GM18505 (cell line): ENCODE results near the gene REEP1.
"Not testable (repeated sequence)": the region's sequence is repeated elsewhere in the genome, so short reads cannot be mapped to it uniquely, and the experiment has no call there.

Source experiments
- ATAC-seq: cut with Tn5 transposase; IDR thresholded peaks from one replicate; pipeline ENCODE4 v1.9.1; 2021; ENCODE audit not compliant: unreplicated experiment
- POLR2A ChIP-seq: IDR thresholded peaks from 4 replicates; pipeline ENCODE4 v1.6.1; 2011; ENCODE audit warnings: borderline replicate concordance; ENCODE audit not compliant: insufficient read depth, insufficient read length; ENCODE audit errors: extremely low read depth

REEP1 gene

DNA sequence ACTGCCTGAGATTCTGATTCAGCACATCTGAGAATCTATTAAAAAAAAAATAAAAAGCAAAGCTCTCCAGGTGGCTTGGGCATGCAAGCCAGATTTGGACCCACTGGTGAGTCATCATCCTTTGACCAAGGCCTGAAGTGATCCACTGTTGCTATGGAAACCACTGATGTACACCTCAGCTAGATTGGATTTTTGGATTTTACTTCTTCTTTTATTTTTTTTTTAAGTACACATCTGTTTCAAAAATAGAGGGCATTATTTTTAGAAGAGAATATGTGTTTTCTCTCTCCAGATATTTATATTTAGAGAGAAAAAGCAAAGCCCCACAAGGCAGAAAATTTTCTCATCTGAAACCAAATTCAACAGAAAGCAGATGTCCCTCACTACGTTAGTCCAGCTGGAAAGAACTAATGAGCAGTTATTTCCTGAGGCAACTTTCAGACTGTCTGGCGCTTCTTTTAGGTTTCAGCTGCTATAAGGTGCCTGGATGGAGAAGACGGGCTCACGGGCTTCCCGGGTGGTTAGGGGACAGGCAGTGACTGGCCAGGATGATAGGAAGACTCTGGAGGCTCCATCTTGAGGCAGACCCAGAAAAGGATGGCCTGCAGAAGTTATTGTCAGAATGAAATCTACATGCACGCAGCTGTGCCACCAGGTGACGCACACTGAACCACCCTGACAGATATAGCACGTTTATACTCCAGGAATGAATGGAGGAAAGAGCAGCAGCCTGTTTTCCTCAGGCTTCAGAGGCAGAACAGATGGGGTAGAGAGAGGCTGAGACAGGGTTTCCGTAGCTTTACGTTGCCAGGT is 87.6 kb downstream of the REEP1 start:
- no peak for TF ChIP-seq POLR2A
- peak; percentile 68 for ATAC-seq

DNA sequence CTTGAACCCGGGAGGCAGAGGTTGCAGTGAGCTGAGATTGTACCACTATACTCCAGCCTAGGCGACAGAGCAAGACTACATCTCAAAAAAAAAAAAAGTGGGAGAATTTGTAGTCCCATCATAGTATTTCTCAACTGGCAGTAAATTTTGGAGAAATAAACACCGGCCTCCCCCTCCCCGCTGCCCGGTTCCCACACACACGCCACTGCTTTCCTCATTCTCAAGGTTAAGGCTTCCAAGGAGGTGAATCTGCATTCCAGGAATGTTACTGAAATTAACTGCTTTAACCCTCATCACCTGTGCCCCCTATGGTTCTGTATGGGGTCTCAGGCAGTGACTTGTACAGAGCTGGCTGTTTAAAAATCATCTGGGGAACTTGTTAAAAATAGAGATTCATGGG is 88.2 kb downstream of the REEP1 start:
- TF ChIP-seq POLR2A: no peak
- no peak for ATAC-seq

DNA sequence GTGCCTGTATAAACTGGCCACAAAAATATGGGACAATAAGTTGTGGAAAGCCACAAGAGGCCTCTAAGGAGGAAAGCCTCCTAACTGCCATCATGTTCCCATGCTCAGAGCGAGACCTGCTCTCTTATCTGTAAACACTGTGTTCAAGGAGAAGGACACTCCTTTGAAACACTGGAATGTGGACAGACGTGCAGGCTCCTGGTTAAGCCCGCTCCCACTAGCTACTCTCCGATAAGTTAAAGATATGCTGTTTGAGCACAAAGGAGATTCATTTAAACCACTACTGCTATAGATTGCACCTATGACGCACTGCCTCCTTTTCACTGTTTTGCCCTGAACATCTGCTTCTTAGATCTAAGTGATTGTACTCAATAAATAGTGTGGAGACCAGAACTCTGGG is 92.2 kb downstream of the REEP1 start:
- ATAC-seq: not testable (repeated sequence)

DNA sequence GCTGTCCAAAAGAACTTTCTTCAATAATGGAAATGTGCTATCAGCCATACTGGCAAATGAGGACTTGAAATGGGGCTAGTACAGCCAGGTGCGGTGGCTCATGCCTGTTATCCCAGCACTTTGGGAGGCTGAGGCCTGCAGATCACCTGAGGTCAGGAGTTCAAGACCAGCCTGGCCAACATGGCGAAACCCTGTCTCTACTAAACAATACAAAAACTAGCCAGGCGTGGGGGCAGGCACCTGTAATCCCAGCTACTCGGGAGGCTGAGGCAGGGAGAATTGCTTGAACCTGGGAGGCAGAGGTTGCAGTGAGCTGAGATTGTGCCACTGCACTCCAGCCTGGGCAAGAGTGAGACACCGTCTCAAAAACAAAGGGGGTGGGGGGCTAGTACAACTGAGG is 92.6 kb downstream of the REEP1 start:
- ATAC-seq: not testable (repeated sequence)

DNA sequence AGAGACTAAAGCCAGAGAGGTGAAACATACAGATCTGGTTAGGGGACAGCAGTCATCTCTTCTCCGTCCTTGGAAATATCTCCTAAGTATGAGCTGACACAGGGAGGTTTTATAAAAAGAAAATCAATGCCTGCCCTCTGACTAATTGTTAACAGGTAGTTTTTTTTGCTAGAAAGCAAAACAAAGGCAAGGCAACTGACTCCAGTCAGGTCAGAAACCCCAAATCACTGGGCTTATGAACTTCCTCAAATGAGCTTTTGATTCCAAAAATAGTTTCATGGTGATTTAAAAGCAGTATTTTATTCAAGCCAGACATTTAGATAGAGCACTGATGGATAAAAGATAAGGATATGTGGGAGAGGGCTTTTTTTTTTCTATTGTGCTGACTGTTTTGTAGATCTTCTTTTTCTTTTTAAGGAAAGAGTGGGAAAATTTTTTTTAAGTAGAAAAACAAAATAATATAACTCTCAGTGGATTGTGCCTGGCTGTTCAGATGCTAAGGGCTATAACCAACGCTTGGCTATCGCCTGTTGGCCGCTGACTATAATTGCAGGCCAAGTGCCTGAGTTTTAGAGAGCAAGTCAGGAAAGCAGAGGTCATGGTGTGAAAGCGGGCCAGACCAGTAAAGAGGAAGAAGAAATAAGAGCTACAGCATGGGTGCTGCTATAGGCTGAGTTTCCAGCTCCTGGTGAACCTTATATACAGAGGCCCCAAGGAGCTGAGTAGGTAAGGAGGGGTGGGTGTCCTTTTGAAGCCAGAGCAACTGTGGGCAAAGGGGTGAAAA is 93.3 kb downstream of the REEP1 start:
- no peak for ATAC-seq
- TF ChIP-seq POLR2A: no peak

DNA sequence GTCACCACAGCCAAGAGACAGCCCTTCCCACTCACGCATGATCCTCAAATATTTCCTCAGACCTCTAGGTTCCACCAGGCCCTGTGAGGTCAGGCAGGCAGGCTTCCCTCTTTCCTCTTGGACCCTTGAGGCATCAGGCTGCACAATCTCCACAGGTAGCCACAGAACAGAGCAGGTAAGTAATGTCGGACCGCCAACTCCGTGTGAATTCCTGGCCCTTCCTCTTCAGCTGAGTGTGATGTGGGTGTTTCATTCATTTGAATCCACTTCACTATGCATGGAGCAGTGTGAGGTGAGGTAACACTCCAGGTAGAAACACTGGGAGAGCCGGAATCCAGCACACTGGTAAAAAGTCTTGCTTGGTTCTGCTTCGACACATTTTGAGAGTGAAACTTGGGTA is 94.2 kb downstream of the REEP1 start:
- ATAC-seq: no peak
- TF ChIP-seq POLR2A: no peak

DNA sequence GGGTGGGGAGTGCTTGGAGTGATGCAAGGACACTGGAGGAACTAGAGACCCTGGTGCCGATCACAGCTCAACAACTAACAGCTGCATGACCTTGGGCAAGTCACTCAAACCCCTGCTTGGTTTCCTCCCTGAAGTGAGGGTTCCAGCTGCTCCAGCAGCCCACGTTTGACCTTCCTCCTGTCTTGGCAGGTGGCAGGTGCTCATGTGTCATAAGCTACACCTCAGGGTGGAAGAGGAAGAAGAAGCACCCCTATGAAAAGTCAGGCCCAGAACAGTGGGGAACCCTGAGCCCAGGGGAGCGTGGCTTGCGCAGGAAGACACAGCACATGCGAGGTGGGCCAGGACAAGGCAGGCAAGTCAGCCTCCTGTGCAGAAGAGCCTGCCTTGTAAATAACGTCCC is 95.8 kb downstream of the REEP1 start:
- no peak for ATAC-seq
- TF ChIP-seq POLR2A: no peak

DNA sequence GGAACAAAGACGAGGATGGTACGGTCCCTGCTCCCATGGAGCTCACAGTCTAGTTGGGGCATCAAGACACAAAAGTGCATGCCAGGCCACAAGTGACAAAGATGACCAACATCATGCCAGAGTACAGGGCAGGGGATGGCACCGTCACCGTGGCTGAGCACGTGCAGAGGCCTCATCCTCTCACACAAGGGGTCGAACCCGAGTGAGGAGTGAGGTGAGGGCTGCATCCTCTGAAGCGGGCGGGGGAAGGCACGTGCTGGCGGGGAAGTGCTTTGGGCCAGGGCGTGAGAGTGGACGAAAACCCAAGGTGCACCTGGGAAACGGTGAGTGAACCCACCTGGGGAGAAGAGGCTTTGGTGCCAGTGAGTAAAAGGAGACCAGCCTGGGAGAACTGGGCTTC is 97.2 kb downstream of the REEP1 start:
- no peak for ATAC-seq
- no peak for TF ChIP-seq POLR2A

DNA sequence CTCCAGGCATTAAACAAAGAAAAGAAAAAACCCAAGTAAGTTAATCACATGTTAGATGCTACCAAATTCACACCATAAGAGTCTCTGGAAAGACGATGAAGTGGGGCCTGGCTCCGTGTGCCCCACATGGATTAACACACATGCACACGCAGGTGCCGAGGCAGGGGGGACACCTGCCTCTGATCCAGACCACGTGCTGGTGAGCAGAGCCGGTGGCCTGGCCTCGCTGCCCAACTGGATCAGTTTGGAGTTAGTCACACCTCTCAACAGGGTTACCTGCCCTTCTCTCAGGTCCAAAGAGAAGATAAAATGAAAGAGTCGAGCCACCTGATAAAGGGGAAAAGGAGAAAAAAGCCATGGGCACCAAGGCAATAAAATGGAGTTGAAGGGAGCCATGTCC is 97.7 kb downstream of the REEP1 start:
- no peak for TF ChIP-seq POLR2A
- ATAC-seq: no peak

DNA sequence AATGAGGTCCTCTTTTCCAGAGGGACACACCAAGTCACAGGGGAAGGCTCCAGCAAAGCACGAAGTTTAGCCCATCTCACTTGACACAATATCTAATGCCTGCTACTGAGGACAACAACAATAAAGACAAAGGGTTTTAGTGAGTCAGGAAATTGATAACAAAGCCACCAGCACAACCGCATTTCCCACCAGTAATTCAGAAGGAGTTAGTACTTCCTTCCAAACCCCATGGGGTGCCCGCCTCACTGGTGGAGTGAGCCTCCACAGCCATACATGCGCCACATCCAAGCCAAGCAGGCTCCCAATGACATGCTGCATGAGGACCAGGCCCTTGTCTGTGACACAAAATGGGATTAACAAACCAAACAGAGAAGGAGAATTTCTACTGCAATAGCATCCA is 98.1 kb downstream of the REEP1 start:
- ATAC-seq: no peak
- no peak for TF ChIP-seq POLR2A

DNA sequence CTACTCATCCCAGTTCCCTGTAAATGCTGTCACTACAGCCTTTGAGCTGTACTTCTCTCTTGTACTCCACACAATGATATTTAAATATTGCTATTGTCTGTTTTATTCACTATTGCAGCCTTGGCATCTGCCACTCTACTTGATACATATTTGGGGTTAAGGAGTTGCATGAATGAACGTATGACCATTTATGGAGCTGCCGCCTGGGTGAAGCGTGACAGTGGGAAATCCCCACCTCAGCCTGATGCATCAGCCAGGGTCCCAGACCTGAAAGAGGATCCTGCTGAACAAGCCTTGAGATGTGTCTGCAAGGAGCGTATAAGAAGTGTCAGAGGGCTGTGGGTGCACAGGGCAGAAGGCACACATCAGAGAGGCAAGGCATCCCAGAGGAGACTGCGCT is 99.1 kb downstream of the REEP1 start:
- ATAC-seq: peak; percentile 91
- TF ChIP-seq POLR2A: no peak

DNA sequence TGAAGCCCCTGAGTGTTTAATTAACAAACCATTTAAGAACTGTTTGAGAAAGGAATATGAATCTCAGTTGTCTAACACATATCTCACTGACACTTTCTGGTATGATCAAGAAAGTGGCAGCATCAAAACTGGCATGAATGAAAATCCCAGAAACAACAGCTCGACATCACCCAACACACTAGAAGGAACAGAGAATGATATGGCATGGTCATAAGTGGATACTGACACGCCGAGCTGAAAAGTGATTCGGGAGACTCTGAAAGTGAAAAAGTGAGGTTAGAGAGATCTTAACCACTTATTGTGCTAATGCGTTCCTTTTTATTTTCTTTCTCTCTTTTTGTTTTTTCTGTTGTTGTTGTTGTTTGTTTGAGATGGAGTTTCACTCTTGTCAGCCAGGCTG is 100.3 kb downstream of the REEP1 start:
- ATAC-seq: no peak
- TF ChIP-seq POLR2A: no peak

DNA sequence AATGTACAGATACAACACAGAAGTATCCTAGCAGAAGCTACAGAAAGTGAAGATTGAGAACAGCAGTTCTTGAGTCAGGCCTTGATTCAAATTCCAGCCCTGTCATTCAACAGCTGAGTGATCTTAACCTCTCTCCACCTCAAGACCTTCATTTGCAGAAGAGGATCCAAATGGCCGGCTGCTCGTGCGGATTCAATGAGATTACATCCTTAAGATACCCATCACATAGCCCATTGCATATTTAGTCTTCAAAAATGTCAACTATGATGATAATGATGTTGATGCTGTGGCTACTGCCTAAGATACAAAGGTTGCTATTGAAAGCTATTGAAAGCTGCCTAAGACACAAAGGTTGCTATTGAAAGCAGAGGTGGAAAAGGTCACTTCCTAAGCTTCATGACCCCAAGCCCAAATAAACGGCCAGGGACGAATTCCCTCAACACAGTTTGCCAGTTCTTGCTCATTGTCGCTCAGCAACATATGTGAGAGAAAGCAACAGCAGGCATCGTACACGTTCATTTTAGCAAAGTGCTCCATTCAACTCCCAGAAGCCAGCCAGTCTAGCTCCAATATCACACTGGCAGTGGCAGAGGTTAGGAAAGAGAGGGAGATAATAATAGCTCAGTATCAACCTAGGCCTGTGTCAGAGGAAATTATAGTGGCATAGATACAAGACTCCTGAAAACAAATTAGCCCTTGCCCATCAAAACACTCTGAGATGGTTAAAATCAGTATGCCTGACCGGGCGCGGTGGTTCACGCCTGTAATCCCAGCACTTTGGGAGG is 102.0 kb downstream of the REEP1 start:
- ATAC-seq: no peak

DNA sequence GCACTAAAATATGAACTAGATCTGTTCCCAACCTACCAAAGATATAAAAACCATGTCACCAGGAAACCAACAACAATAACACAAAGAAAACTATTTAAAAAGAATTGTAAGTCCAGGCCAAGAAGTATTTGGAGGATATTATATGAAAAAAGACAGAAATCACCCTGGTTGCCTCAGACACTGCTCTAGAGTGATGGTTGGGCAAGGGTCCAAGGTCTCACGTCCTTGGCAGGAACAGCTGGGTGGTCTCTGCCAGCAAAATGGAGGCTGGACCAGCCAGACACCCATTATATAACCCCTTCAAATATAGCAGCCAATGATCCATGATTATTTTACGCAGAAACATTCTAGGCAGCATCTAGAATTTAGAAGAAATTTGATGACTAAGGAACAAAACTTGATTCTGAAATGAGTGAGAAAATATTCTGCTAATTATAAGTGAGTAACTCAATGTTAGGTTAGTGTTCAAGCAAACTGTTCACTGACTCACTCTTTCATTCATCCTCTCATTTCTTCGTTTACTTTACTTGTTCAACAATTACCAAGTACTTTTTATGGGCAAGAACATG is 102.8 kb downstream of the REEP1 start:
- TF ChIP-seq POLR2A: no peak
- ATAC-seq: no peak

More for the DNA sequence above, 102.0 kb downstream of the REEP1 start:
- no peak for TF ChIP-seq POLR2A

DNA sequence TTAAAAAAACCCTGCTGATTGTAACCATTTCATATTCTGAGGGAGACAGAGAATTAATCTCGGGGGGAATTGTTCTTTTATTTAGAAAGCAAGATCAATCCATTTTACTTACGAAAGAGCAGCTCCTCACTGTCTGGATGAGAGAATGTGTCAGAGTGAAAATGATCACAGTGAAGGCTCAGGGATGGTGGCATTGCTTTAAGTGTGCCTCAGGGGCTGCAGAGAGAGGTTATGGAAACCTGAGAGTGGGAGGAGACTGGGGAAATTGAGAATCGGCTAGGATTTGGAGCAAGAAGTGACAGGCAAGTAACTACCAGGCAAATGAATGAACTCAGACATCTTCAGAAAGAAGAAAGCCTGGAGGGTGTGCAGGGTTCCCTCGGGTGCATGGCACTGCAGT is 104.0 kb downstream of the REEP1 start:
- TF ChIP-seq POLR2A: no peak
- ATAC-seq: no peak
